MCF 10A (cell line): ENCODE results near the gene UGCG. TPM values are rescaled to one million over a fixed set of nuclear protein-coding genes. Genes with fewer than 3 reads are reported as not detected.
A peak's percentile ranks its signal among the peaks of the same experiment; 100 is the strongest.

Source experiments
- BruUV-seq: library from RNA; stranded (reverse); fragments of 400-500 nt; replicated peaks from 2 replicates; lab custom pipeline; 2021; lab: Mats Ljungman, UMichigan
- CTCF ChIA-PET: fragments of 300-600 bp; sonication (Branson Sonifier 250); formaldehyde crosslinking; extraction: SDS; loops from one replicate; lab custom pipeline; 2021; ENCODE audit warnings: antibody characterized with exemption, inconsistent platforms; lab: Yijun Ruan, JAX
- POLR2A ChIA-PET: fragments of 300-600, 350-650 bp; sonication (Branson Sonifier 250); formaldehyde crosslinking; extraction: SDS; loops from one replicate; lab custom pipeline; 2020; ENCODE audit warnings: antibody characterized with exemption, inconsistent platforms; lab: Yijun Ruan, JAX
- DNase-seq: peaks from one replicate; pipeline ENCODE4 v3.0.0-alpha.2; 2018; ENCODE audit not compliant: unreplicated experiment
- H3K27ac Mint-ChIP-seq: one replicate; pipeline ENCODE4 v1.8.0; 2022; ENCODE audit warnings: mild to moderate bottlenecking, low read depth, mixed read lengths; ENCODE audit not compliant: unreplicated experiment
- H3K27me3 Mint-ChIP-seq: one replicate; pipeline ENCODE4 v1.8.0; 2022; ENCODE audit warnings: mixed read lengths; ENCODE audit not compliant: insufficient read depth, unreplicated experiment
- H3K36me3 Mint-ChIP-seq: one replicate; pipeline ENCODE4 v1.8.0; 2022; ENCODE audit warnings: mild to moderate bottlenecking, moderate library complexity, mixed read lengths; ENCODE audit not compliant: insufficient read depth, unreplicated experiment
- H3K4me1 Mint-ChIP-seq: one replicate; pipeline ENCODE4 v1.8.0; 2022; ENCODE audit warnings: mixed read lengths; ENCODE audit not compliant: insufficient read depth, unreplicated experiment
- H3K4me3 Mint-ChIP-seq: one replicate; pipeline ENCODE4 v1.8.0; 2022; ENCODE audit warnings: mild to moderate bottlenecking, moderate library complexity, mixed read lengths; ENCODE audit not compliant: unreplicated experiment
- H3K9me3 Mint-ChIP-seq: one replicate; pipeline ENCODE4 v1.8.0; 2022; ENCODE audit warnings: mixed read lengths; ENCODE audit not compliant: unreplicated experiment
- CTCF ChIP-seq: fragments of 200-600 bp; IDR thresholded peaks from one replicate; pipeline ENCODE4 v1.8.0; 2022; ENCODE audit warnings: antibody characterized with exemption, mild to moderate bottlenecking; ENCODE audit not compliant: unreplicated experiment
- intact Hi-C: fragments of 100-400 bp; cut with micrococcal nuclease; formaldehyde crosslinking; loops from 2 replicates; pipeline ENCODE4 v1.14.1; 2022
- total RNA-seq: library from RNA; stranded (reverse); gene quantifications from 2 replicates; pipeline ENCODE4 v1.2.3, GENCODE V29; 2022

The UGCG gene
- total RNA-seq, 1 experiment from 2014 or later, result 29.5 TPM

- intact Hi-C loops, result no loop called here
- Mint-ChIP-seq H3K27ac (no peak overlapping the region), H3K9me3 (no peaks in the 10 kb centered on the region), H3K36me3 (peaks cover 24% of the 10 kb centered on the region), H3K4me3 (no peak overlapping the region), H3K4me1 (peaks cover 34% of the 10 kb centered on the region), H3K27me3 (no peaks in the 10 kb centered on the region)
- no peak for DNase-seq
- CTCF ChIA-PET, result interaction anchor here (1.0 kb wide), 1 partner anchor 162 kb away, joined by 3 read pairs; no protein-coding TSS in a partner anchor
- POLR2A ChIA-PET, result interaction anchor here (0.6 kb wide), 1 partner anchor 14 kb away, joined by 3 read pairs; no protein-coding TSS in a partner anchor
- BruUV-seq, result no TSS peak
- TF ChIP-seq CTCF, result no peak
Measured at GRCh38 chr9:111913159-111913558, 16.5 kb downstream of the UGCG start.

DNA sequence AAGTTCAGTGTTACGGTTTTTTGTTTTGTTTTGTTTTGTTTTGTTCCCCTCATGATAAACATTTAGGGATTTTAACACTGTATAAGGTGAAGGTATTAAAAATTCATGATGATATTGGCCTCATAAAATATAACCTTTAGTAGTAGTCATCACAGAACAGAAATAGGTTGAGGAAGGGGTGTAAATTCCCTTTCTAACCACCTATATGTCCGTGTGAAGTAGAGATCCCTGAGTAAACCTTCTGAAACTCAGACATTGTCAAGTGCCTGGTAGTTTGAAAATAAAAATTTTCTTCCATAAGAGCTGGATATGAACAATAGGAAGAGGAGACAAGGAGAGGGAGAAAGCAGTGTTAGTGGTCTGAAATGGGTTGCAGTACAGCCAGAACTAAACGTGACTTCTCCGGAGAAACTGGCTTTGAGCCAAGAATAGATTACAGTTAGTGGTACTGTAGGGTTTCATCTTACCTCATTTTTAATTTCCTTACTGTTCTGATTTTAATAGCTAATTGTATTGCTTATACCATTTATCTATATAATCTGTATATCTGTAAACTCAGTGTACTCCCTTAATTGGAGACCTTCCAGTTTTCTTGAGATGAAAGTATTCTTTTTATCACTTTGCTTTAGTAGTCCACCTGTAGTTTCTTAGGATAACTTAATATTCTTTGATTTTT is 18.3 kb downstream of the UGCG start:
- ChIA-PET CTCF (interaction anchor here (0.6 kb wide), 2 partner anchors 13 to 990 kb away, joined by 3 to 4 read pairs; no protein-coding TSS in a partner anchor), POLR2A (interaction anchor here (0.7 to 3.6 kb wide), 8 partner anchors 8 to 170 kb away, joined by 3 to 16 read pairs (median 4); partner anchors contain the start of gene UGCG)
- H3K4me3 Mint-ChIP-seq, result no peak overlapping the region
- no peaks in the 10 kb centered on the region for H3K9me3 Mint-ChIP-seq
- no peak overlapping the region for H3K27ac Mint-ChIP-seq
- H3K27me3 Mint-ChIP-seq, result no peaks in the 10 kb centered on the region
- peak; percentile 42 for DNase-seq
- TSS peak; percentile 22 for BruUV-seq
- H3K4me1 Mint-ChIP-seq, result peaks cover 28% of the 10 kb centered on the region
- peaks cover 34% of the 10 kb centered on the region for H3K36me3 Mint-ChIP-seq
- TF ChIP-seq CTCF, result no peak
- intact Hi-C loops, result no loop called here

DNA sequence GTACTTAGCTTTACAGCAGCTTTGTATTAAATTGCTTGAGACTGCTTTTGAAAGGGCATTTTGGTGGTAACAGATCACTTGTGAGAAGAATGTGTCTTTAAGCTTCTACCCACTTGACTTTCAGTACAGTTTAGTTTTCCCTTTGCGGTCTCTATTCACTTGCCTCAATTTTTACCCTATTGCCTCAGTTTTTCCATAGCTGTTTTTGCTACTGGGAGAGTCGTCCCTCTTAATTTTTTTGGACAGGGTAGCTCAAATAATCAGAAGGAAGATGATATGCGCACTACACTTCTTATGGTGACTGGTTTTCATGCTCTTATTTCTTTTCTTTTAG is 18.8 kb downstream of the UGCG start:
- H3K9me3 Mint-ChIP-seq, result no peaks in the 10 kb centered on the region
- no peaks in the 10 kb centered on the region for H3K27me3 Mint-ChIP-seq
- BruUV-seq, result no TSS peak
- intact Hi-C loops, result no loop called here
- ChIA-PET CTCF (interaction anchor here (0.6 kb wide), 2 partner anchors 12 to 989 kb away, joined by 3 to 4 read pairs; no protein-coding TSS in a partner anchor), POLR2A (interaction anchor here (0.9 to 3.6 kb wide), 7 partner anchors 8 to 116 kb away, joined by 3 to 16 read pairs (median 5); partner anchors contain the start of gene UGCG)
- DNase-seq, result no peak
- H3K36me3 Mint-ChIP-seq, result peaks cover 39% of the 10 kb centered on the region
- no peak for TF ChIP-seq CTCF
- peaks cover 25% of the 10 kb centered on the region for H3K4me1 Mint-ChIP-seq
- no peak overlapping the region for H3K27ac Mint-ChIP-seq
- no peak overlapping the region for H3K4me3 Mint-ChIP-seq

GRCh38 chr9:111916234-111916645 is 19.6 kb downstream of the UGCG start:
- DNase-seq, result no peak
- ChIA-PET CTCF (interaction anchor here (0.8 kb wide), 1 partner anchor 159 kb away, joined by 6 read pairs; no protein-coding TSS in a partner anchor), POLR2A (interaction anchor here (0.6 to 3.6 kb wide), 5 partner anchors 10 to 146 kb away, joined by 3 to 16 read pairs (median 4); partner anchors contain the start of gene UGCG)
- H3K9me3 Mint-ChIP-seq, result no peaks in the 10 kb centered on the region
- peaks cover 44% of the 10 kb centered on the region for H3K36me3 Mint-ChIP-seq
- H3K27ac Mint-ChIP-seq, result no peak overlapping the region
- intact Hi-C loops, result no loop called here
- no peak for TF ChIP-seq CTCF
- no peaks in the 10 kb centered on the region for H3K27me3 Mint-ChIP-seq
- BruUV-seq, result no TSS peak
- H3K4me1 Mint-ChIP-seq, result peaks cover 16% of the 10 kb centered on the region
- no peak overlapping the region for H3K4me3 Mint-ChIP-seq
